Measurements from ENCODE around the gene EDEM3.

EDEM3 gene

GRCh38 chr1:184673305-184673704 is 81.4 kb downstream of the EDEM3 start:
- DNase-seq (ENCODE audit: low read depth) = no peak

GRCh38 chr1:184672013-184672726 is 82.5 kb downstream of the EDEM3 start:
- DNase-seq (ENCODE audit: low read depth) = no peak

- DNase-seq (ENCODE audit: low read depth) = no peak
Measured at GRCh38 chr1:184669391-184669790, 85.3 kb downstream of the EDEM3 start.

- DNase-seq (ENCODE audit: low read depth) = no peak
Measured at GRCh38 chr1:184665360-184665759, 89.3 kb downstream of the EDEM3 start.

GRCh38 chr1:184664661-184665060 is 90.0 kb downstream of the EDEM3 start:
- DNase-seq (ENCODE audit: low read depth) = no peak

GRCh38 chr1:184664042-184664660 is 90.5 kb downstream of the EDEM3 start:
- no peak for DNase-seq (ENCODE audit: low read depth)

- DNase-seq (ENCODE audit: low read depth) = no peak
Measured at GRCh38 chr1:184661801-184662200, 92.9 kb downstream of the EDEM3 start.

GRCh38 chr1:184660462-184661191 is 94.0 kb downstream of the EDEM3 start:
- DNase-seq (ENCODE audit: low read depth) = no peak

GRCh38 chr1:184658055-184658454 is 96.6 kb downstream of the EDEM3 start:
- no peak for DNase-seq (ENCODE audit: low read depth)

- no peak for DNase-seq (ENCODE audit: low read depth)
Measured at GRCh38 chr1:184656221-184656620, 98.4 kb downstream of the EDEM3 start.

GRCh38 chr1:184655185-184655584 is 99.5 kb downstream of the EDEM3 start:
- no peak for DNase-seq (ENCODE audit: low read depth)

- DNase-seq (ENCODE audit: low read depth) = no peak
Measured at GRCh38 chr1:184650177-184650866, 104.3 kb downstream of the EDEM3 start.

GRCh38 chr1:184649451-184649888 is 105.2 kb downstream of the EDEM3 start:
- no peak for DNase-seq (ENCODE audit: low read depth)

GRCh38 chr1:184648856-184649201 is 105.8 kb downstream of the EDEM3 start:
- DNase-seq (ENCODE audit: low read depth) = no peak

GRCh38 chr1:184648160-184648855 is 106.3 kb downstream of the EDEM3 start:
- DNase-seq (ENCODE audit: low read depth) = no peak

GRCh38 chr1:184647471-184647870 is 107.2 kb downstream of the EDEM3 start:
- no peak for DNase-seq (ENCODE audit: low read depth)

GRCh38 chr1:184646824-184647223 is 107.8 kb downstream of the EDEM3 start:
- DNase-seq (ENCODE audit: low read depth) = no peak

- no peak for DNase-seq (ENCODE audit: low read depth)
Measured at GRCh38 chr1:184646178-184646701, 108.4 kb downstream of the EDEM3 start.

GRCh38 chr1:184644771-184645170 is 109.9 kb downstream of the EDEM3 start:
- no peak for DNase-seq (ENCODE audit: low read depth)

- DNase-seq (ENCODE audit: low read depth) = no peak
Measured at GRCh38 chr1:184643661-184644060, 111.0 kb downstream of the EDEM3 start.

GRCh38 chr1:184641894-184642293 is 112.8 kb downstream of the EDEM3 start:
- DNase-seq (ENCODE audit: low read depth) = no peak

GRCh38 chr1:184640505-184640904 is 114.2 kb downstream of the EDEM3 start:
- no peak for DNase-seq (ENCODE audit: low read depth)
